CD4-positive, alpha-beta T cell (primary cell): ENCODE measurements around the gene ITPR3. TPM values are rescaled to one million over a fixed set of nuclear protein-coding genes. Genes with fewer than 3 reads are reported as not detected.
A peak's percentile ranks its signal among the peaks of the same experiment; 100 is the strongest.

Experiments
- ATAC-seq: fragments of 200-7000 bp; cut with Tn5 transposase; one replicate; pipeline ENCODE4 v1.10.0; 2022; ENCODE audit warnings: mild to moderate bottlenecking; ENCODE audit not compliant: poor library complexity
- CTCF ChIA-PET: fragments of 350-600 bp; sonication (Branson Sonifier 250); formaldehyde crosslinking; loops from one replicate; lab custom pipeline; 2021; ENCODE audit warnings: antibody characterized with exemption, inconsistent platforms; lab: Charles Lee
- POLR2A ChIA-PET: fragments of 350-600 bp; sonication (Branson Sonifier 250); formaldehyde crosslinking; loops from one replicate; lab custom pipeline; 2021; ENCODE audit warnings: antibody characterized with exemption, inconsistent platforms; lab: Charles Lee
- DNase-seq, 14 experiments: peaks; one replicate each; pipeline ENCODE4 v3.0.0-alpha.2; 2013 to 2020; ENCODE audit warnings: mixed read lengths in 2 of 14
- H3K27ac ChIP-seq, 2 donors: one replicate each; pipeline versions ENCODE4 v1.5.1 to v1.7.0; 2013; ENCODE audit warnings: low read length in 2 of 2, low read depth in 1 of 2, mild to moderate bottlenecking in 1 of 2
- H3K27me3 ChIP-seq, 2 experiments: 1 replicate in 1 of 2; 2 replicates in 1 of 2; pipeline versions ENCODE4 v1.6.1 to v1.7.0; 2013; ENCODE audit warnings: low read length in 2 of 2, control low read depth in 1 of 2, mild to moderate bottlenecking in 1 of 2, moderate library complexity in 1 of 2; ENCODE audit not compliant: insufficient read depth in 2 of 2, control insufficient read depth in 1 of 2
- H3K36me3 ChIP-seq: one replicate; pipeline ENCODE4 v1.6.1; 2013; ENCODE audit warnings: low read length, control low read depth; ENCODE audit not compliant: insufficient read depth
- H3K4me1 ChIP-seq: one replicate; pipeline ENCODE4 v1.6.1; 2013; ENCODE audit warnings: low read length, control low read depth; ENCODE audit not compliant: insufficient read depth
- H3K4me3 ChIP-seq: one replicate; pipeline ENCODE4 v1.5.1; 2013; ENCODE audit warnings: mild to moderate bottlenecking, low read length, moderate library complexity
- H3K9me3 ChIP-seq, 2 experiments: 1 replicate in 1 of 2; 2 replicates in 1 of 2; pipeline versions ENCODE4 v1.6.1 to v1.7.0; 2013; ENCODE audit warnings: low read length in 2 of 2, mild to moderate bottlenecking in 2 of 2, control low read depth in 1 of 2, moderate library complexity in 1 of 2; ENCODE audit not compliant: control insufficient read depth in 1 of 2, insufficient read depth in 1 of 2
- H3K27ac Mint-ChIP-seq: one replicate; pipeline ENCODE4 v1.8.0; 2020; ENCODE audit warnings: mixed read lengths
- H3K27me3 Mint-ChIP-seq: one replicate; pipeline ENCODE4 v1.8.0; 2021; ENCODE audit warnings: mixed read lengths
- H3K36me3 Mint-ChIP-seq: one replicate; pipeline ENCODE4 v1.8.0; 2021; ENCODE audit warnings: low read depth, mixed read lengths
- H3K4me1 Mint-ChIP-seq: one replicate; pipeline ENCODE4 v1.8.0; 2021; ENCODE audit warnings: low read depth, mixed read lengths
- H3K4me3 Mint-ChIP-seq: one replicate; pipeline ENCODE4 v1.8.0; 2020; ENCODE audit warnings: mild to moderate bottlenecking, mixed read lengths
- H3K9me3 Mint-ChIP-seq: one replicate; pipeline ENCODE4 v1.8.0; 2020; ENCODE audit warnings: mixed read lengths
- CTCF ChIP-seq: fragments of 200-600 bp; IDR thresholded peaks from one replicate; pipeline ENCODE4 v1.8.0; 2022; ENCODE audit warnings: antibody characterized with exemption, mild to moderate bottlenecking
- intact Hi-C, 2 experiments: fragments of 100-400 bp; cut with DNase I in 1 of 2; cut with micrococcal nuclease in 1 of 2; formaldehyde crosslinking; loops; one replicate each; pipeline versions ENCODE4 v1.15.1 to v1.9.0; 2023 to 2025; cut with DNase I, micrococcal nuclease
- total RNA-seq, 174 experiments: library from RNA in 2 of 174; stranded (reverse) in 2 of 174; gene quantifications; one replicate each; pipeline ENCODE4 v1.2.3 and lab custom pipeline; 2021 to 2026

ITPR3 gene
- total RNA-seq, 2 experiments from 2014 or later, result 44.5 to 45.5 TPM

- H3K27ac Mint-ChIP-seq, result peak overlapping the region; percentile 81
- peak; percentile 54 to 88 (median 74) for DNase-seq
- intact Hi-C loops, result loop anchor here in 1 of 2 experiments (5.0 kb wide), 1 partner anchor 33 kb away; no protein-coding TSS in a partner anchor
- ATAC-seq, result peak; percentile 99
- H3K4me1 Mint-ChIP-seq, result peaks cover 14% of the 10 kb centered on the region
- no peaks in the 10 kb centered on the region for H3K27me3 ChIP-seq
- POLR2A ChIA-PET, result interaction anchor here (1.3 to 2.8 kb wide), 7 partner anchors 14 to 48 kb away, joined by 3 to 12 read pairs (median 5); partner anchors contain the start of genes ITPR3 and UQCC2
- no peak overlapping the region for H3K4me3 ChIP-seq
- TF ChIP-seq CTCF, result no peak
- no peaks in the 10 kb centered on the region for H3K27me3 Mint-ChIP-seq
- H3K36me3 ChIP-seq, result peaks cover 86% of the 10 kb centered on the region
- no peak overlapping the region for H3K4me3 Mint-ChIP-seq
- H3K36me3 Mint-ChIP-seq, result peaks cover 89% of the 10 kb centered on the region
- peaks cover 0 to under 1% of the 10 kb centered on the region in 2 experiments for H3K9me3 ChIP-seq
- no peaks in the 10 kb centered on the region for H3K9me3 Mint-ChIP-seq
- CTCF ChIA-PET, result interaction anchor here (1.2 to 1.7 kb wide), 2 partner anchors 32 to 43 kb away, joined by 4 to 6 read pairs; partner anchors contain the start of gene UQCC2
- peak overlapping the region in 1 of 2 donors; percentile 40 for H3K27ac ChIP-seq
- peaks cover 19% of the 10 kb centered on the region for H3K4me1 ChIP-seq
Observed at GRCh38 chr6:33668914-33669313, 47.8 kb downstream of the ITPR3 start.

GRCh38 chr6:33670086-33670660 lies 49.1 kb downstream of the ITPR3 start:
- DNase-seq (no peak), ATAC-seq (no peak)
- no peaks in the 10 kb centered on the region for H3K27me3 ChIP-seq
- H3K9me3 Mint-ChIP-seq, result no peaks in the 10 kb centered on the region
- H3K27ac Mint-ChIP-seq, result no peak overlapping the region
- peaks cover 92% of the 10 kb centered on the region for H3K36me3 Mint-ChIP-seq
- no peaks in the 10 kb centered on the region for H3K27me3 Mint-ChIP-seq
- peaks cover 14% of the 10 kb centered on the region for H3K4me1 Mint-ChIP-seq
- H3K4me3 Mint-ChIP-seq, result no peak overlapping the region
- peaks cover 84% of the 10 kb centered on the region for H3K36me3 ChIP-seq
- intact Hi-C loops, result no loop called here
- ChIA-PET CTCF (no interaction called here), POLR2A (interaction anchor here (1.6 to 2.8 kb wide), 3 partner anchors 23 to 49 kb away, joined by 5 to 12 read pairs (median 6); partner anchors contain the start of gene ITPR3)
- H3K27ac ChIP-seq, result no peak overlapping the region
- no peak overlapping the region for H3K4me3 ChIP-seq
- H3K4me1 ChIP-seq, result peaks cover 19% of the 10 kb centered on the region
- H3K9me3 ChIP-seq, result peaks cover 0 to 6% of the 10 kb centered on the region in 2 experiments
- TF ChIP-seq CTCF, result no peak

- Histone ChIP-seq H3K9me3 (peaks cover 0 to 6% of the 10 kb centered on the region in 2 experiments), H3K4me3 (no peak overlapping the region), H3K4me1 (peaks cover 19% of the 10 kb centered on the region), H3K27me3 (no peaks in the 10 kb centered on the region), H3K27ac (no peak overlapping the region), H3K36me3 (peaks cover 87% of the 10 kb centered on the region)
- no peaks in the 10 kb centered on the region for H3K27me3 Mint-ChIP-seq
- H3K4me1 Mint-ChIP-seq, result peaks cover 14% of the 10 kb centered on the region
- ATAC-seq, result no peak
- TF ChIP-seq CTCF, result no peak
- no peak overlapping the region for H3K27ac Mint-ChIP-seq
- H3K9me3 Mint-ChIP-seq, result no peaks in the 10 kb centered on the region
- ChIA-PET CTCF (interaction anchor here (0.7 kb wide), 1 partner anchor 29 kb away, joined by 3 read pairs; no protein-coding TSS in a partner anchor), POLR2A (interaction anchor here (2.8 kb wide), 1 partner anchor 50 kb away, joined by 12 read pairs; the partner anchor contains the start of gene ITPR3)
- intact Hi-C loops, result no loop called here
- no peak for DNase-seq
- no peak overlapping the region for H3K4me3 Mint-ChIP-seq
- H3K36me3 Mint-ChIP-seq, result peaks cover 94% of the 10 kb centered on the region
Observed at GRCh38 chr6:33670971-33671743, 50.0 kb downstream of the ITPR3 start.
